Mammary epithelial cell (primary cell): Measurements from ENCODE around the gene PMS1.

Experiments used
- EZH2 ChIP-seq: IDR thresholded peaks from 2 replicates; pipeline ENCODE4 v1.6.1; 2012; ENCODE audit warnings: low read length, inconsistent platforms, borderline replicate concordance
- TF ChIP-seq, protein P1 (sequence below), 2 donors: IDR thresholded peaks in 1 of 2; conservative IDR thresholded peaks in 1 of 2; 2 replicates each; pipeline ENCODE4 v1.5.1; 2011 to 2012; ENCODE audit warnings: inconsistent platforms in 2 of 2, low read length in 2 of 2, mild to moderate bottlenecking in 2 of 2, control low read depth in 1 of 2, low read depth in 1 of 2; ENCODE audit not compliant: insufficient read depth in 1 of 2; ENCODE audit errors: extremely low read depth in 1 of 2

DNA sequence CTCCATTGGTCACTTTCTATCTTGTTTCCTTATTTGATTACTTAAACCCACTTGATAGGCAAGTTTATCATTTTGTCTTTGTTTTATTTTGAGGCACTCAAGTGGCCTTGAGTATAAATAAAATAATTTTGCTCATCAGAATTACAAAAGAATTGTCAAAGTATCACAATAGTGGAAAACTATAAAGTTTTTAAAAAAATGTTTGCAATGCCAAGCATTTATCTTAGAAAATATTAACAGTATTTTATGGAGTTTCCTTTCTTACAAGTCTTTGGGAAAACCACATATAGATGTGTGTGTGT lies 14.7 kb downstream of the PMS1 start:
- TF ChIP-seq, protein P1, sequence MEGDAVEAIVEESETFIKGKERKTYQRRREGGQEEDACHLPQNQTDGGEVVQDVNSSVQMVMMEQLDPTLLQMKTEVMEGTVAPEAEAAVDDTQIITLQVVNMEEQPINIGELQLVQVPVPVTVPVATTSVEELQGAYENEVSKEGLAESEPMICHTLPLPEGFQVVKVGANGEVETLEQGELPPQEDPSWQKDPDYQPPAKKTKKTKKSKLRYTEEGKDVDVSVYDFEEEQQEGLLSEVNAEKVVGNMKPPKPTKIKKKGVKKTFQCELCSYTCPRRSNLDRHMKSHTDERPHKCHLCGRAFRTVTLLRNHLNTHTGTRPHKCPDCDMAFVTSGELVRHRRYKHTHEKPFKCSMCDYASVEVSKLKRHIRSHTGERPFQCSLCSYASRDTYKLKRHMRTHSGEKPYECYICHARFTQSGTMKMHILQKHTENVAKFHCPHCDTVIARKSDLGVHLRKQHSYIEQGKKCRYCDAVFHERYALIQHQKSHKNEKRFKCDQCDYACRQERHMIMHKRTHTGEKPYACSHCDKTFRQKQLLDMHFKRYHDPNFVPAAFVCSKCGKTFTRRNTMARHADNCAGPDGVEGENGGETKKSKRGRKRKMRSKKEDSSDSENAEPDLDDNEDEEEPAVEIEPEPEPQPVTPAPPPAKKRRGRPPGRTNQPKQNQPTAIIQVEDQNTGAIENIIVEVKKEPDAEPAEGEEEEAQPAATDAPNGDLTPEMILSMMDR (conservative IDR thresholded peaks at IDR 0.05 in 1 of 2, IDR thresholded peaks at IDR 0.05 in 1 of 2; ENCODE audit: extremely low read depth in 1 of 2, insufficient read depth in 1 of 2, low read depth in 1 of 2, low read length in 2 of 2) = no peak
- TF ChIP-seq EZH2 = no peak
